ENCODE results near the gene OSTN. TPM values are rescaled to one million over a fixed set of nuclear protein-coding genes. Genes with fewer than 3 reads are reported as not detected.

Gene OSTN
- total RNA-seq, 1 experiment from 2014 or later, result not detected

- peak; percentile 87 for TF ChIP-seq TCF7L2 (IDR thresholded peaks at IDR 0.05; ENCODE audit: borderline replicate concordance, extremely low read depth, insufficient read depth, insufficient read length)
These were observed 47.6 kb downstream of the OSTN start (continued) for GRCh38 chr3:191246630-191247029.

- CTCF ChIA-PET, result no interaction called here
- RAD21 ChIA-PET (ENCODE audit: low non-redundant PET in 1 of 2, low total read pairs in 2 of 2, uncharacterized antibody in 2 of 2, unreplicated experiment in 2 of 2), result no interaction called here
- DNase-seq (ENCODE audit: low read depth, low spot score) (no peak), ATAC-seq (no peak)
- H3K4me1 ChIP-seq (ENCODE audit: control insufficient read depth in 1 of 2, insufficient read depth in 2 of 2, low read length in 2 of 2), result no peaks in the 10 kb centered on the region; a peak in 1 of 4 replicates
- POLR2A ChIA-PET, result no interaction called here
- H3K4me3 ChIP-seq (replicated peaks in 1 of 2; ENCODE audit: low read depth in 1 of 2, low read length in 2 of 2), result no peak overlapping the region
- no peak for TF ChIP-seq MAX (IDR thresholded peaks at IDR 0.05)
- no peak for TF ChIP-seq TCF7L2 (IDR thresholded peaks at IDR 0.05; ENCODE audit: borderline replicate concordance, extremely low read depth, insufficient read depth, insufficient read length)
- TF ChIP-seq SIN3A (IDR thresholded peaks at IDR 0.05; ENCODE audit: low read depth), result no peak
- TF ChIP-seq CTCF (IDR thresholded peaks at IDR 0.05 in 2 of 3, conservative IDR thresholded peaks at IDR 0.05 in 1 of 3; ENCODE audit: borderline replicate concordance in 1 of 3, insufficient read depth in 1 of 3, low read depth in 2 of 3, low read length in 2 of 3), result no peak
- no peak for TF ChIP-seq EZH2phosphoT487 (IDR thresholded peaks at IDR 0.05; ENCODE audit: borderline replicate concordance)
- no peak for TF ChIP-seq CBX3 (IDR thresholded peaks at IDR 0.05; ENCODE audit: low read depth)
- TF ChIP-seq ELF1 (IDR thresholded peaks at IDR 0.05; ENCODE audit: borderline replicate concordance, low read depth), result no peak
- no peak for TF ChIP-seq ZFX (IDR thresholded peaks at IDR 0.05)
- TF ChIP-seq ZNF274 (IDR thresholded peaks at IDR 0.05; ENCODE audit: low read depth, low read length), result no peak
- no peak for TF ChIP-seq CEBPB (IDR thresholded peaks at IDR 0.05; ENCODE audit: low read depth)
- no peak for TF ChIP-seq POLR2AphosphoS5 (IDR thresholded peaks at IDR 0.05; ENCODE audit: low read depth, low read length)
- TF ChIP-seq ZBTB33 (IDR thresholded peaks at IDR 0.05; ENCODE audit: extremely low read depth, insufficient replicate concordance, low read length), result no peak
- no peak for TF ChIP-seq RAD21 (IDR thresholded peaks at IDR 0.05; ENCODE audit: low read depth)
- TF ChIP-seq POLR2A (IDR thresholded peaks at IDR 0.05; ENCODE audit: borderline replicate concordance, extremely low read depth, insufficient read depth, insufficient read length), result no peak
- TF ChIP-seq FOSL1 (IDR thresholded peaks at IDR 0.05; ENCODE audit: low read depth), result no peak
- no peak for TF ChIP-seq ATF3 (IDR thresholded peaks at IDR 0.05)
- no peak for TF ChIP-seq YY1 (IDR thresholded peaks at IDR 0.05; ENCODE audit: extremely low read depth, insufficient replicate concordance, low read depth, low read length)
- no peaks in the 10 kb centered on the region for H4K20me1 ChIP-seq (ENCODE audit: insufficient read depth)
- H3K27ac ChIP-seq (ENCODE audit: low read depth, low read length), result no peak overlapping the region
- H3K27me3 ChIP-seq (ENCODE audit: insufficient read depth, low read length), result no peaks in the 10 kb centered on the region
- no TSS peak for BruUV-seq (replicated peaks)
- no peak overlapping the region for H3K9ac ChIP-seq (ENCODE audit: low read length)
- no peak overlapping the region for H2AFZ ChIP-seq (ENCODE audit: low read depth, low read length, poor library complexity, severe bottlenecking)
- H3K36me3 ChIP-seq (ENCODE audit: control insufficient read depth in 1 of 2, insufficient read depth in 2 of 2, low read length in 2 of 2), result no peaks in the 10 kb centered on the region
- no peaks in the 10 kb centered on the region for H3K9me3 ChIP-seq (ENCODE audit: control insufficient read depth in 1 of 2, insufficient read depth in 1 of 2, low read depth in 1 of 2, low read length in 2 of 2)
- no peaks in the 10 kb centered on the region for H3K79me2 ChIP-seq (ENCODE audit: insufficient read depth, low read length)
- intact Hi-C loops (cut with micrococcal nuclease), result no loop called here
- H3K9me2 ChIP-seq (ENCODE audit: insufficient read depth), result no peaks in the 10 kb centered on the region
- H3K4me2 ChIP-seq (ENCODE audit: low read length), result no peak overlapping the region
These were observed 54.2 kb downstream of the OSTN start for GRCh38 chr3:191253089-191253799.

All from HCT116 (cell line).